ENCODE results near the gene SUPT3H.

The SUPT3H gene

DNA sequence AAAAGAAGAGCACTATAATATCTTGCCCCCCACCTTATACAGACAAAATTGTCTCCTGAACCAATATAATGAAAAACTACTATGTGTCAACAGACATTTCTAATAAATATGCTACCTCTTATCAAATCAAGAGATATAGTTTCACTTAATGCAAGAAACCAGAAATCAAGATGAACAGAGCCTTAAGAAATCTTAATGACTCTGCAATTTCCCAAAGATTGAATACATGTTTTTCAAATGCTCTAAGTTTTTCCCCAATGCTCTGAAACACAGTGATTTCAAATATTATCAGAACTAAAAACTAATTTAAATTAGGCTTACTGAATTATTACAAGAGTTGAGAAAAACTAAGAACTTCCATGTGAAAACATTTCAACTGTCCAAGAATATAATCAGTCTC lies 13.3 kb downstream of the SUPT3H start:
- TF ChIP-seq, protein P1, sequence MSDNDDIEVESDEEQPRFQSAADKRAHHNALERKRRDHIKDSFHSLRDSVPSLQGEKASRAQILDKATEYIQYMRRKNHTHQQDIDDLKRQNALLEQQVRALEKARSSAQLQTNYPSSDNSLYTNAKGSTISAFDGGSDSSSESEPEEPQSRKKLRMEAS (IDR thresholded peaks at IDR 0.05; ENCODE audit: low read depth, low read length), result no peak
- TF ChIP-seq POLR2A (IDR thresholded peaks at IDR 0.05; ENCODE audit: extremely low read depth, insufficient read length) (no peak), MYC (IDR thresholded peaks at IDR 0.05; ENCODE audit: low read depth, low read length) (no peak)
- TF ChIP-seq, protein P2, sequence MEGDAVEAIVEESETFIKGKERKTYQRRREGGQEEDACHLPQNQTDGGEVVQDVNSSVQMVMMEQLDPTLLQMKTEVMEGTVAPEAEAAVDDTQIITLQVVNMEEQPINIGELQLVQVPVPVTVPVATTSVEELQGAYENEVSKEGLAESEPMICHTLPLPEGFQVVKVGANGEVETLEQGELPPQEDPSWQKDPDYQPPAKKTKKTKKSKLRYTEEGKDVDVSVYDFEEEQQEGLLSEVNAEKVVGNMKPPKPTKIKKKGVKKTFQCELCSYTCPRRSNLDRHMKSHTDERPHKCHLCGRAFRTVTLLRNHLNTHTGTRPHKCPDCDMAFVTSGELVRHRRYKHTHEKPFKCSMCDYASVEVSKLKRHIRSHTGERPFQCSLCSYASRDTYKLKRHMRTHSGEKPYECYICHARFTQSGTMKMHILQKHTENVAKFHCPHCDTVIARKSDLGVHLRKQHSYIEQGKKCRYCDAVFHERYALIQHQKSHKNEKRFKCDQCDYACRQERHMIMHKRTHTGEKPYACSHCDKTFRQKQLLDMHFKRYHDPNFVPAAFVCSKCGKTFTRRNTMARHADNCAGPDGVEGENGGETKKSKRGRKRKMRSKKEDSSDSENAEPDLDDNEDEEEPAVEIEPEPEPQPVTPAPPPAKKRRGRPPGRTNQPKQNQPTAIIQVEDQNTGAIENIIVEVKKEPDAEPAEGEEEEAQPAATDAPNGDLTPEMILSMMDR (IDR thresholded peaks at IDR 0.05; ENCODE audit: low read depth, low read length), result no peak
- no peak overlapping the region for H3K4me3 ChIP-seq (ENCODE audit: low read depth, low read length)
- no peak for DNase-seq (ENCODE audit: low read depth)

GRCh38 chr6:45353654-45354053 lies 24.1 kb downstream of the SUPT3H start:
- TF ChIP-seq, protein P2 (IDR thresholded peaks at IDR 0.05; ENCODE audit: low read depth, low read length), result no peak
- TF ChIP-seq POLR2A (IDR thresholded peaks at IDR 0.05; ENCODE audit: extremely low read depth, insufficient read length) (no peak), MYC (IDR thresholded peaks at IDR 0.05; ENCODE audit: low read depth, low read length) (no peak)
- no peak for DNase-seq (ENCODE audit: low read depth)
- H3K4me3 ChIP-seq (ENCODE audit: low read depth, low read length), result no peak overlapping the region

DNA sequence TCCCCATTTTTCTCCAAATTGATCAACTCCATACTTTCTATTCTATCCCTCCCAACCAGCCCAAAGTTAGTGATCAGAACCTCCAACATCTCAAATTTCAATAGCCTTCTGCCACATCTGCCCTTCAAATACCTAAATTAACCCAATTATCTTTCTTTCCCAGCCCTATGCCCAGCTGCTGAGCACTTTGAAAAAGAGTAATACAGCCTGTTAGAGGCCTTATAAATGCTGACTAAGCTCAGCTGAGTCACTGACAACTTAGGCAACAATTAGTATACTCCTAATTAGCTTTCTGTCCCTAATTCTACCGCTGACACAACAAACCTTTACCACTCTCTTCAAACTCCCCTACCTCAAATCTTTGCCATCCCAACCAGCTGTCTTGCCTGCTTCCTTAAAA lies 26.1 kb downstream of the SUPT3H start:
- no peak for TF ChIP-seq MYC (IDR thresholded peaks at IDR 0.05; ENCODE audit: low read depth, low read length)
- no peak for TF ChIP-seq POLR2A (IDR thresholded peaks at IDR 0.05; ENCODE audit: extremely low read depth, insufficient read length)
- H3K4me3 ChIP-seq (ENCODE audit: low read depth, low read length), result no peak overlapping the region
- DNase-seq (ENCODE audit: low read depth), result peak; percentile 14

DNA sequence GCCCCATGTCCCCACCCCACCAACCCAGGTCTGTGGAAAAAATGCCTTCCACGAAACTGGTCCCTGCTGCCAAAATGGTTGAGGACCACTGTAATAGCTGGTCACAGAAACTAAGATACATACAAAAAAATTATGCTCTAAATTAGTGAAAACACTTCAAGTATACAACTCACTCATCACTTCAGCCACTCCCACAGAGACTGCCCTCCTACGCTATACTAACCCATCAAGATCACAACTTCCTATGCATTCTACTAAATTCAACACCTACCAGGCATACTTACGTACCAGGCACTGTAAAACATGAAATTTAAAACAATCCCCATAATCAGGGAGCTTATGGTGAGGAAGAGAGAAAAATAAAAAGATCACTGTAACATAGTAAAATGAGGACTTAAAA lies 26.7 kb downstream of the SUPT3H start:
- no peak for TF ChIP-seq POLR2A (IDR thresholded peaks at IDR 0.05; ENCODE audit: extremely low read depth, insufficient read length)
- TF ChIP-seq, protein P1 (IDR thresholded peaks at IDR 0.05; ENCODE audit: low read depth, low read length), result no peak
- no peak for TF ChIP-seq MYC (IDR thresholded peaks at IDR 0.05; ENCODE audit: low read depth, low read length)
- TF ChIP-seq, protein P2 (IDR thresholded peaks at IDR 0.05; ENCODE audit: low read depth, low read length), result no peak
- no peak for DNase-seq (ENCODE audit: low read depth)
- H3K4me3 ChIP-seq (ENCODE audit: low read depth, low read length), result no peak overlapping the region

GRCh38 chr6:45350186-45350710 lies 27.5 kb downstream of the SUPT3H start:
- H3K4me3 ChIP-seq (ENCODE audit: low read depth, low read length), result no peak overlapping the region
- no peak for DNase-seq (ENCODE audit: low read depth)

DNA sequence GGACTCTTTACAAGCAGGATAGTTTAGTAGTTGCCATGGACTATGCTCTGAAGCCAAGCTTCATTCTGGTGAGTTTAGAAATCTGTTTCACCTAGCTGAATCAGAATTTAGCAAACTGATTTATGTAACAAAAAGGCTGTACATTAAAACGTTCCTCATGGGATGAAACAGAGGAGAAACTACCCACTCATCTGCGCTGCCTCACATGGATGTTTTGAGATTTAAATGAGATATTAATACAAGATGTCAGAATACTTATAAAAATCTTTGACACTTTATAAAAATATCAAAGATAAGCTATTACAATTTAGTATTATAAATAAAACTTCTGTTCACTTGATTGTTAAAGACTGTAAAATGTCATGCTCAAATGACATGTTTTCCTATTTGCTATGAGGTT lies 32.8 kb downstream of the SUPT3H start:
- no peak for DNase-seq (ENCODE audit: low read depth)
- no peak for TF ChIP-seq MYC (IDR thresholded peaks at IDR 0.05; ENCODE audit: low read depth, low read length)
- TF ChIP-seq POLR2A (IDR thresholded peaks at IDR 0.05; ENCODE audit: extremely low read depth, insufficient read length), result no peak
- TF ChIP-seq, protein P2 (IDR thresholded peaks at IDR 0.05; ENCODE audit: low read depth, low read length), result no peak
- TF ChIP-seq, protein P1 (IDR thresholded peaks at IDR 0.05; ENCODE audit: low read depth, low read length), result no peak
- H3K4me3 ChIP-seq (ENCODE audit: low read depth, low read length), result no peak overlapping the region

More at GRCh38 chr6:45350186-45350710, 27.5 kb downstream of the SUPT3H start:
- TF ChIP-seq, protein P1 (IDR thresholded peaks at IDR 0.05; ENCODE audit: low read depth, low read length), result no peak
- TF ChIP-seq POLR2A (IDR thresholded peaks at IDR 0.05; ENCODE audit: extremely low read depth, insufficient read length), result no peak
- no peak for TF ChIP-seq MYC (IDR thresholded peaks at IDR 0.05; ENCODE audit: low read depth, low read length)
- TF ChIP-seq, protein P2 (IDR thresholded peaks at IDR 0.05; ENCODE audit: low read depth, low read length), result no peak
